WTC11 (cell line): ENCODE measurements around the gene COL11A1. TPM values are rescaled to one million over a fixed set of nuclear protein-coding genes. Genes with fewer than 3 reads are reported as not detected.

Experiments
- ATAC-seq: fragments of 200-7000 bp; cut with Tn5 transposase; 2 replicates; pipeline ENCODE4 v1.10.0; 2021; ENCODE audit warnings: mild to moderate bottlenecking, moderate library complexity
- CTCF ChIA-PET: fragments of 300-600 bp; sonication (Branson Sonifier 250); formaldehyde crosslinking; loops from one replicate; lab custom pipeline; 2021; ENCODE audit warnings: antibody characterized with exemption; lab: Charles Lee
- POLR2A ChIA-PET: fragments of 350-600 bp; sonication (Branson Sonifier 250); formaldehyde crosslinking; loops from one replicate; lab custom pipeline; 2021; ENCODE audit warnings: antibody characterized with exemption; lab: Charles Lee
- DNase-seq: peaks from one replicate; pipeline ENCODE4 v3.0.0; 2021; ENCODE audit warnings: low spot score
- H3K27ac Mint-ChIP-seq: 2 replicates; pipeline ENCODE4 v1.8.0; 2021; ENCODE audit warnings: mixed read lengths
- H3K27me3 Mint-ChIP-seq: 2 replicates; pipeline ENCODE4 v1.8.0; 2021; ENCODE audit warnings: low read depth, mild to moderate bottlenecking, moderate library complexity, mixed read lengths
- H3K36me3 Mint-ChIP-seq: 2 replicates; pipeline ENCODE4 v1.8.0; 2021; ENCODE audit warnings: mixed read lengths
- H3K4me1 Mint-ChIP-seq: 2 replicates; pipeline ENCODE4 v1.8.0; 2022; ENCODE audit warnings: mixed read lengths
- H3K4me3 Mint-ChIP-seq: 2 replicates; pipeline ENCODE4 v1.8.0; 2021; ENCODE audit warnings: mild to moderate bottlenecking, moderate library complexity, mixed read lengths
- H3K9me3 Mint-ChIP-seq: 2 replicates; pipeline ENCODE4 v1.8.0; 2021; ENCODE audit warnings: mixed read lengths
- AFF4 ChIP-seq: sonication (generic); formaldehyde crosslinking; IDR thresholded peaks from 2 replicates; pipeline ENCODE4 v1.8.1; 2023; ENCODE audit warnings: mild to moderate bottlenecking, missing genetic modification reagents, borderline replicate concordance
- ATF3 ChIP-seq: sonication (generic); formaldehyde crosslinking; conservative IDR thresholded peaks from 2 replicates; pipeline ENCODE4 v1.8.1; 2022; ENCODE audit warnings: mild to moderate bottlenecking, missing genetic modification reagents
- ELF4 ChIP-seq: sonication (generic); formaldehyde crosslinking; IDR thresholded peaks from 2 replicates; pipeline ENCODE4 v1.8.1; 2022; ENCODE audit warnings: low read depth, mild to moderate bottlenecking, moderate library complexity, missing genetic modification reagents
- ESRRA ChIP-seq: sonication (generic); formaldehyde crosslinking; IDR thresholded peaks from 2 replicates; pipeline ENCODE4 v1.8.1; 2022; ENCODE audit warnings: mild to moderate bottlenecking, missing genetic modification reagents, borderline replicate concordance
- FOXP4 ChIP-seq: sonication (generic); formaldehyde crosslinking; IDR thresholded peaks from 2 replicates; pipeline ENCODE4 v1.8.0; 2022; ENCODE audit warnings: mild to moderate bottlenecking, missing genetic modification reagents
- GRHL2 ChIP-seq: fragments of 250-450 bp; sonication (Bioruptor Pico); IDR thresholded peaks from 2 replicates; pipeline ENCODE4 v1.8.0; 2022; ENCODE audit warnings: mild to moderate bottlenecking, moderate library complexity; ENCODE audit not compliant: insufficient replicate concordance, severe bottlenecking
- JAZF1 ChIP-seq: fragments of 250-450 bp; sonication (Bioruptor Pico); IDR thresholded peaks from 2 replicates; pipeline ENCODE4 v1.9.0; 2021; ENCODE audit warnings: moderate library complexity, mild to moderate bottlenecking, inconsistent platforms
- MAX ChIP-seq: sonication (generic); formaldehyde crosslinking; IDR thresholded peaks from 2 replicates; pipeline ENCODE4 v1.8.0; 2022; ENCODE audit warnings: mild to moderate bottlenecking, missing genetic modification reagents
- MXD4 ChIP-seq: fragments of 250-450 bp; sonication (Bioruptor Pico); IDR thresholded peaks from 2 replicates; pipeline ENCODE4 v1.8.0; 2021; ENCODE audit warnings: mild to moderate bottlenecking, moderate library complexity, borderline replicate concordance
- NFATC4 ChIP-seq: fragments of 250-450 bp; sonication (Bioruptor Pico); IDR thresholded peaks from 2 replicates; pipeline ENCODE4 v1.9.0; 2021; ENCODE audit warnings: mild to moderate bottlenecking
- SMAD3 ChIP-seq: sonication (generic); formaldehyde crosslinking; IDR thresholded peaks from 2 replicates; pipeline ENCODE4 v1.8.0; 2022; ENCODE audit warnings: missing genetic modification reagents, mild to moderate bottlenecking, borderline replicate concordance
- TP53 ChIP-seq: sonication (generic); formaldehyde crosslinking; IDR thresholded peaks from 2 replicates; pipeline ENCODE4 v1.8.1; 2023; ENCODE audit warnings: mild to moderate bottlenecking, missing genetic modification reagents
- USF1 ChIP-seq: sonication (generic); formaldehyde crosslinking; IDR thresholded peaks from 2 replicates; pipeline ENCODE4 v1.8.0; 2022; ENCODE audit warnings: mild to moderate bottlenecking, missing genetic modification reagents
- ZBTB21 ChIP-seq: sonication (generic); formaldehyde crosslinking; IDR thresholded peaks from 2 replicates; pipeline ENCODE4 v1.8.1; 2023; ENCODE audit warnings: mild to moderate bottlenecking, missing genetic modification reagents, borderline replicate concordance
- ZNF138 ChIP-seq: sonication (generic); formaldehyde crosslinking; conservative IDR thresholded peaks from 2 replicates; pipeline ENCODE4 v1.8.1; 2022; ENCODE audit warnings: mild to moderate bottlenecking, moderate library complexity, missing genetic modification reagents
- ZNF219 ChIP-seq: sonication (generic); formaldehyde crosslinking; IDR thresholded peaks from 2 replicates; pipeline ENCODE4 v1.8.0; 2023; ENCODE audit warnings: missing genetic modification reagents, mild to moderate bottlenecking, borderline replicate concordance
- ZNF263 ChIP-seq: sonication (generic); formaldehyde crosslinking; IDR thresholded peaks from 2 replicates; pipeline ENCODE4 v1.8.1; 2022; ENCODE audit warnings: low read depth, mild to moderate bottlenecking, moderate library complexity, missing genetic modification reagents
- total RNA-seq: library from RNA; stranded (reverse); gene quantifications from 3 replicates; pipeline ENCODE4 v1.2.3, GENCODE V29; 2021

Gene COL11A1
- total RNA-seq, 1 experiment from 2014 or later: 13.1 TPM

- TF ChIP-seq AFF4 (CRISPR knock-in tag): no peak
- no peak for TF ChIP-seq ZNF263
- no peak for TF ChIP-seq FOXP4 (CRISPR knock-in tag)
- TF ChIP-seq JAZF1 (CRISPR knock-in tag): no peak
- no peak for TF ChIP-seq MXD4 (CRISPR knock-in tag)
These were observed 211.6 kb downstream of the COL11A1 start (continued) for GRCh38 chr1:102896771-102897170.

GRCh38 chr1:102896286-102896685 is 212.0 kb downstream of the COL11A1 start:
- Mint-ChIP-seq H3K36me3 (no peaks in the 10 kb centered on the region), H3K4me3 (no peak overlapping the region), H3K4me1 (no peaks in the 10 kb centered on the region), H3K9me3 (no peaks in the 10 kb centered on the region), H3K27ac (no peak overlapping the region), H3K27me3 (no peaks in the 10 kb centered on the region)
- no peak for DNase-seq
- ATAC-seq: no peak
- ChIA-PET CTCF (no interaction called here), POLR2A (no interaction called here)
- no peak for TF ChIP-seq ZNF138
- TF ChIP-seq ELF4 (CRISPR knock-in tag): no peak
- TF ChIP-seq MAX: no peak
- no peak for TF ChIP-seq ZNF219 (CRISPR knock-in tag)
- TF ChIP-seq ZBTB21: no peak
- no peak for TF ChIP-seq GRHL2 (CRISPR knock-in tag)
- TF ChIP-seq USF1 (CRISPR knock-in tag): no peak
- no peak for TF ChIP-seq ESRRA (CRISPR knock-in tag)
- no peak for TF ChIP-seq NFATC4 (CRISPR knock-in tag)
- TF ChIP-seq TP53 (CRISPR knock-in tag): no peak

- Mint-ChIP-seq H3K4me1 (no peaks in the 10 kb centered on the region), H3K9me3 (no peaks in the 10 kb centered on the region), H3K36me3 (no peaks in the 10 kb centered on the region), H3K4me3 (no peak overlapping the region), H3K27me3 (no peaks in the 10 kb centered on the region), H3K27ac (no peak overlapping the region)
- no peak for ATAC-seq
- TF ChIP-seq SMAD3 (CRISPR knock-in tag): no peak
- TF ChIP-seq ATF3: no peak
- ChIA-PET POLR2A (no interaction called here), CTCF (no interaction called here)
- DNase-seq: no peak
These were observed 216.3 kb downstream of the COL11A1 start for GRCh38 chr1:102891868-102892625.
